A673 (cell line): ENCODE measurements around the gene BHLHA15.

ENCODE experiments used
- CTCF ChIP-seq: fragments of 300-800, 200-600 bp; sonication (generic); conservative IDR thresholded peaks from 2 replicates; pipeline ENCODE4 v1.5.1; 2017; ENCODE audit warnings: low read depth, mild to moderate bottlenecking, antibody characterized with exemption, low read length, moderate library complexity, mixed read lengths
- EZH2 ChIP-seq: fragments of 200-600 bp; sonication (generic); IDR thresholded peaks from 2 replicates; pipeline ENCODE4 v1.6.1; 2017; ENCODE audit warnings: borderline replicate concordance, low read depth, mild to moderate bottlenecking, mixed read lengths, antibody characterized with exemption, low read length; ENCODE audit not compliant: poor library complexity, severe bottlenecking

GRCh38 chr7:98209166-98209920 is 1.9 kb upstream of the BHLHA15 start:
- TF ChIP-seq CTCF, result no peak
- no peak for TF ChIP-seq EZH2
